ENCODE results near the gene CRISP2.

- TF ChIP-seq POLR2AphosphoS5 (IDR thresholded peaks at IDR 0.05; ENCODE audit: low read depth) (no peak), EZH2phosphoT487 (IDR thresholded peaks at IDR 0.05; ENCODE audit: unreplicated experiment) (no peak), REST (IDR thresholded peaks at IDR 0.05; ENCODE audit: unreplicated experiment) (no peak), CTCF (conservative IDR thresholded peaks at IDR 0.05; ENCODE audit: low read depth in 2 of 2) (no peak), CREB1 (CRISPR knock-in tag; IDR thresholded peaks at IDR 0.05; ENCODE audit: low read depth) (no peak), ETS1 (IDR thresholded peaks at IDR 0.05) (no peak), EZH2 (IDR thresholded peaks at IDR 0.05; ENCODE audit: low read depth, unreplicated experiment) (no peak)
These were observed 19.4 kb upstream of the CRISP2 start for GRCh38 chr6:49732781-49733180.
